HG02759 (cell line): ENCODE measurements around the gene BMPER.

Source experiments
- ATAC-seq: cut with Tn5 transposase; IDR thresholded peaks from one replicate; pipeline ENCODE4 v1.9.1; 2021; ENCODE audit warnings: mild to moderate bottlenecking, moderate library complexity; ENCODE audit not compliant: unreplicated experiment

Gene BMPER

DNA sequence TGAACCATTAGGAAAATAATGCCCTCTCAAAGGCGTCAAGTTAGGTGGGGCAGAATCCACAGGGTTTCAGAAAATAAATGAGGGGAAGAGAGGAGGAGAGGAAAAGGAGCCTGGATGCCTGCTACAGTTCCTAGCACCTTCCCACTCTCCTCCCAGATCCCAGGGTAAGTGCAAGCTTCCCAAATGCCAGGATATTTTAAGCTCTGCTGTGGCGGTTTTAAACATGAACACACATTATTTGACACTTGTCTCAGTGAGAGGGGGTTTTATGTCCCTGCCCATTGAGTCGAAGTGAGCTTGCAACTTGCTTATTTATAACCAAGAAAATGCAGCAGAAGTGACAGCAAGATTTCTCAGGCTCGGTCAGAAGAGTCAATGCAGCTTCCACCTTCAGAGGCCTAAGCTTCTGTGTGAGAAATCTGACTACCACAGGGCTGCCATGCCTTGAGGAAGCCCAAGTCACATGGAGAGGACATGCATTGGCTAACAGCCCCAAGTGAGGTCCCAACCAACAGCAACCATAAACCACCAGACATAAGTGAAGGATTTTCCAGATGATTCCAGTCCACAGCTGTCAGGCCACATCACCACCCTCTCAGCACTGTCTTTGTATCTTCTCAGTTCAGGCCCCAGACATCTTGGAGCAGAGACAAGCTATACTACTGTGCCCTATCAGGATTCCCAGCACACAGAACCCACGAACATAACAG is 17.9 kb upstream of the BMPER start:
- ATAC-seq = no peak

DNA sequence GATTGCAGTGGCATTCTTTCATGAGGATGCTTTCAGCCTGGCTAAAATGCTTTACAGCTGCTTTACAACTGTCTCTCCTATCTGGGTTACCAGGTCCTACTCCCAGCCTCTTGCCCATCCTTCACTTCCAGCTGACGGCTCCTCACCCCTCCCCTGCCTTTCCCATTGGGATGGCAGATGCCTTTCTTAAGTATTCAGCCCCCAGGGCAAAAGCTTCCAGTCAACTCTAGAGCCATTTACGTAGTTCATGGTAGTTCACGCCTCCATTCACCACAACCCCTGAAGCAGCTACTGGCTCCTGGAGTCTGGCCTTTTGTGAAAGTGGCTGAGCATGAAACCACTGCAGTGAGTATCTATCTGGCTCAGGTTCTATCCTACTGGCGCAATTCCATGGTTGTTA is 17.2 kb upstream of the BMPER start:
- ATAC-seq = no peak

DNA sequence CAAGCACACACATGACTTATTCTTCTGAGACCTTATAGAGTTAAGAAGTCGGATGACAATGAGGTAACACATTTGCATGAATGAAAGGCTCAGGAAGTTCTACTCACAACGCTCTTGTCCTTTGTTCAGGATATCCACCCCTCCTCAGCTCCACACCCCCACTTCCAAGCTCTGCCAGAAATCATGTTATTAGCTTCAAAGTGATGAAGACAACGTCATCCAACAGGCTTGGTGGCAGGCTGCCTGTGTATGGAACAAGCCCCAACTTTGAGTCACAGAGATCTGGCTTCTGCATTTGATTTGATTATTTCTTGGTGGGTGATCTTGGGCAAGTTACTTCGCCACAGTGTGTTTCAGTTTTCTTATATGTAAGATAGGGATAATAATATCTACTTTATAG is 12.4 kb upstream of the BMPER start:
- ATAC-seq = no peak

DNA sequence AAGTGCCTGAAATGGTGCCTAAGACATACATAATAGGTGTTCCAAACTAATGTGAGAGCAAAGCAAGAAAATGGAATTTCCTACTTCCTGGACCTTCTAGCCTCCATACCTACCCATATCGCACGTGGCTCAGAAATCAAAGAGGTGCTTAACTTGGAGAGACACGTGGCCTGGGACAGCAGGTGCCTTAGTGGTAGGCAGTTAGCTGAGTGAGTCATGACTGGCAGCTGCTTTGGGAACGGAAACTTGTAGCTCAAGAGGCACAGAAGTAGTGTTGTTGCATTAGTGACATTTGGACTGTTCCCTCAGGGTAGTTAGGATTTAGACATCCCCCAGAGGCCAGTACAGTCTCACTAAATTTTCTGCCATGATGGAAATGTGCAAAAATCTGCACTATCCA is 12.0 kb upstream of the BMPER start:
- no peak for ATAC-seq

DNA sequence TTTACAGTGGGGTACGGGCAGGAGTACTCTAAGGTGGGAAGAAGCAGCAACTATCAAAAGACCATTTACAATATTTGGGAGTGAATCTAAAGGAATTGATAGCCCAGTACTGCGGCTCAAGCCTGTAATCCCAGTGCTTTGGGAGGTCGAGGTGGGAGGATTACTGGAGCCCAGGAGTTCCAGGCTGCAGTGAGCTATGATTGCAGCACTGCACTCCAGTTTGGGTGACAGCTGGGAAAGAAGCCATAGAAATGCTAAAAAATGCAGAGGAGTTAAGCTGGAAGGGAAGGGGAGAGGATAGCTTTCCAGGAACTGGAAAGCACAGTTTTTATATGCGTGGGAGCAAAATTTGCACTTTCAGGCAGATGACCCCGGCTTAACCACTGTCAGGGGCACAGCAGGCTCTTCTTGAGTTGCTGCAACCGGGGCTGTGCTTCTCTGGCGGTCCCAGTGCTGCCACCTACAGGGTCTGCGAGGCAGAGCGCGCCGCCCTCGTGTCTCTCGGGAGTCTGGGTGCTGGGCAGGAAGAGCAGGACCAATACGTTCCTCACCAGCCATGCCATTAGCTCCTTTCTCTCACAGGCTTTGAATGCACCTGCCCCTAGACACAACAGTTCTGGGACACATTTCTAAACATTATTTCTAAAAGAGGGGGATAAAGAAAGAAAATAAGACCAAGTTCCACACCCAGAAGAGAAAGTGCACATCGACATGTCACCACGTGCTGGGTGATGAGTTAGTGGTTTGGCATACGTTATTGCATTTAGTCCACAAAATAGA is 10.1 kb upstream of the BMPER start:
- ATAC-seq = peak; percentile 100

DNA sequence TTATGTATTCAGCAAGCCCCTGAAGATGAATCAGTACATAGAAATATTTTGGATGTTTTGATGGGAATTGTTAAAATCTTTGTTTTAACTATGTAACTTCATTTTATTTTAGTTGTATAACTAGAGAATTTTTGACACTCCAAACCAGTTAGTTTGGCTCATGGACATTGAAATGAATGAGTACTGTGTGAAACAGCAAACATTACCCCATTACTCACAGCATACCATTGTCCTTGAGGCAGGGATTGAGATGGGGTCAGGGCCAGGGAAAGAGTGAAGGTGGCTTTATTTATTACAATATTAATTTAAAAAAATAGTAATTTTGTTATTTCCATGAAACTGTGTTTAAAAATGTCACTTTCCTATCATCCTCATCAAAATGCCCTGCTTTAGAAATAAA is 4.8 kb upstream of the BMPER start:
- ATAC-seq = no peak

DNA sequence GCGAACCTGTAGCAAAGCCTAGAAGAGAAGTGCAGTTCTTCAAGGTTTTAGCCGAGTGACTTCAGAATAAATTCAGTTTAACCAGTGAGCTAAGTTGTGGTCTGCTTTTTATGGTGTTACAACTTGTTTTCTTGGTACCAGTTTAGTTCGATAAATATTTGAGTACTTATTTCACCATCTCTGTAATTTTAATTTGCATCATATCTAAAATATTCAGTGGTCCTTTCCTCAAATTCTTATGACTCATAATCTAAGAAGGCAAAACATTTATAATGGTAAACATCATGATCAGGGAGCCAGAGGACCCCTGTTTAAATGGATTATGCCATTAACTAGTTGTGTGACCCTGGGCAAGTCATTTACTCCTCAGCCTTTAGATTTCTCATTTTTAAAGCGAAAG is 4.1 kb upstream of the BMPER start:
- ATAC-seq = no peak

DNA sequence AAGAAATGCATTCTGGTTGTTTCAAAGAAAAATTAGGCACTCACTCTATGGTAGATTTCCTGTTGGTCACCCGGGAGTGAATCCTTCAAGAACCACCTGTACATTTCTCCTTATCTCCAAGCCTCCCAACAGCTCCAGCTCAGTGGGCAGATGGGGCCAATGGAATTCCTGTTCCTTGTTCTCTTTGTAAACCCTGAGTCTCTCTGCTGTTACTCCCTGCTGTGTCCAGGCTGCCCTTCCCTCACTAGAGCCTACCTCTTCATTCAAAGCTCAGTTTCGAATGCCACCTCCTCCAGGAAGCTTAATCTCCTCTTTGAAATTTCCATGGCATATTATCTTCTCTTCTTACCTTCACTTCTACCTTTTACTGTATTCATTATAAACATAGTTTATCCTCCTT is 3.5 kb upstream of the BMPER start:
- no peak for ATAC-seq

DNA sequence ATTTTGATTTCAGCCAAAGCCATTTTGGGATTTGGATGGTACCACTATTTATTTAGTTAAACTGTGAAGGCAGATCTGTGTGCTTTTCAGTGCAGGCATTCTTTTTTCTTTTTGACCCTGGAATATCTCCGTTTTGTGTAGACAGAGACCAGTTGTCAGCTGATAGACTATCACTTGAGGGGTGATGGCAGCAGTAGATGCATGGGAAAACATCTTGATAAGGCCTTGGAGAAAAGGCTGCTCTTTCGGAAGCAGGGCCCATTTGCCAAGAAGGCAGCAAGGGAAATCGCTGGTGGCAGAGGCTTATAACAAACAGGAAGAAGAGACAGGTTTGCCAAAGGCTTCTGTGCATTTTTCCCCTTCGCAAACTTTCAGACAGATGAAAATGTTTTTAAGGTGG is 2.6 kb upstream of the BMPER start:
- ATAC-seq = no peak

DNA sequence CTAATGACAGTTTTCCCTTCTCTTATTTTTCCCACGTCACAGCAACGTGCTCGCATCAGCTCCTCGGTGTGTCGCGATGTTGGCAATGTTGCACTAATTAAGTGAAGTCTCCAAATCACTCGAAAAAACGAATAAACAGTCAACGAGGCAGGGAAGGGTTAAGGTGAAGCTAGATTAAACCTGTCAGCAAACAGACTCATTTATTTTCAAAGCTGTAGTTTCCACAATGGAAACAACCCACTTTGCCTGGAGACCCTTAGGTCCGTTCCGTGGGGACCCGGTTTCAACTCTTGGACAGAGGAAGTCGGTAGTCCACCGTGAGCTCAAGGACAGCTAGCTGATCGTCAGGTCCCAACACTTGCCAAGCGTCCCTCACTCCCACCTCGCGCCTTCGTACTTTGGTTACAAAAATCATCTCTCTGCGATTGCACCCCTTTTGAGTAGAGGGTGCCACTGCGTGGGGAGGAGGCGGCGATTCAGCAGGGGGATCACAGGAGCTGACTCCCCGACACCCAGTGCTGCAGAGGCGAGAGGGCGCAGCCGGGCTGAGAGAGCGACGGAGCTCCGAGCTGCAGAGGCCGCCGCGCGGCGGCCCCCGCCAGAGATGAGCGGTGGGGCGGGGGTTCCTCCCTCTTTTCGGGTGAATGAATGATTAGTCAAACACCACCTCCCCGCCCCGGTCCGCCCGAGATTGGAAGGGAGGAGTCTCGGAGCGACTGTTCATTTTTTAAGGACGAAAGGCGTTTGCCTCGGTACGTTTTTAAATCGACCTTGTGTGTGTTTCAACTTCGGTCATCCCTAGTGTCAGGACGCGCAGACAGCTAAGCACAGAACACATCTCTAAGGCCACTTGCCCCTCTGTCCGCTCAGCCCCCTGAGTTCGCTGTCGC is 1.3 kb upstream of the BMPER start:
- peak; percentile 41 for ATAC-seq

DNA sequence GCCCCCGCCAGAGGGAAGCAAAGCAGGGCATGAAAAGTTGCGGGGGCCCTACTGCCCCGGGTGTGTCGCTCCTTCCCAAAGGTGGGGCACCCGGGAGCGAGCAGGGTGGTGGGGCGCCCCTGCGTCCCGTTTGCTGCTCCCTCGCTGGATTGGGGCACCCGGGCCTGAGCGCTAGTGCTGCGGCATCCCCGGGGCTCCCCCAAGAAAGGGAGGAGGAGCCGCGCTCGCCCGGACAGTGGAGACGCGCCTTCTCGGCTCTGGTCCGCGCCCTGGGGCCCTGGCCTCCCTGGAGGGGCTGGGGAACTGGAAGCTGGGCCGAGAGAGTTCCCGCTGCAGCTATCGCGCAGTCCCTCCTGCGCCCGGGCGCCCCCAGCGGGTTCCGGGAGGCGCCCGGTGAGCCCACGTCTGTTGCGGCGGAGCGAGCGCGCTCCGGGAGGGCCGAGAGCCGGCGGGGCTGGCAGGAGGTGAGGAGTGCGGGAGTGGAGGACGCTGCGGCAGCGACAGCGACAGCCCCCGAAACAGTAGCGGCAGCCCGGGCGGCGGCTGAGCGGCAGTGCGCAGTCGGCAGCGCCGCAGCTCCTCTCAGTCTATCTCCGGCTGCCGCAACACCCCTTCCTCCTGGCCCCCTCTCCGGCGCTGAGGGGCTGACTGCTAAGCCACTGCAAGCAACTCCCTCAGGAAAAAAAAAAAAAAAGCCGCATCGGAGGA is 504 bp upstream of the BMPER start:
- ATAC-seq = peak; percentile 63

DNA sequence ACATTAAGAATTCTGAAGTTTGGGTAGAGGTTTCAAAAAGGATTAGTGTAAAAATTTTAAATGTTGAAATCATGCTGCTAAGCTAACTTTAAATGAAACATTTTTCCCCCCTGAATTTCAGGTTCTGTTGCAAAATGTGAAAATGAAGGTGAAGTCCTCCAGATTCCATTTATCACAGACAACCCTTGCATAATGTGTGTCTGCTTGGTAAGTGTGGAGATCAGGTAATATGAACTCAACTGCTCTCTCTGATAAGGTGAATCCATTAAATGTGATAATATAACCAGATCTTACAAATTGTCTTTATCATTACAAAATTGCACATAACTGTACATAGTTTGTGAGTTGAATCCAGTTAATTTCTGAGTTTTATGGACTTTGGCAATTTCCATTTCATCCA is 1.4 kb downstream of the BMPER start:
- no peak for ATAC-seq

DNA sequence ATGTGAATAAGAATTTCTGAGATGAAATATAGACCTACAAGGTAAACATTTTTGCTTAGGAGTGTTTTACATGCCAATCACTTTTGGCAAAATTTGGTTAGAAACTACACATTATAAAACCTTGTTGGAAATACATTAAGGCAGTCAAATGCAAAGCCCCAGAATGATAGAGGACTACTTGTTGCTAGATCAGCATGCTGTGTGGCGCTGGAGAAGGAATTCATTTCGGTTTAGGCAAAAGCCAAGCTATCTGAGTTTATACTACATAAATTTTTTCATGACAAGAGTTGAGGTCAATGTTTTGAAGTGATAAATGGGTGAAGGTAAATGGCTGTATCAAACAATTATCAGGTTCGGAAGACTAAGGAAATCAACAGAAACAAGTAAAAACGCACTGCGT is 2.3 kb downstream of the BMPER start:
- no peak for ATAC-seq

DNA sequence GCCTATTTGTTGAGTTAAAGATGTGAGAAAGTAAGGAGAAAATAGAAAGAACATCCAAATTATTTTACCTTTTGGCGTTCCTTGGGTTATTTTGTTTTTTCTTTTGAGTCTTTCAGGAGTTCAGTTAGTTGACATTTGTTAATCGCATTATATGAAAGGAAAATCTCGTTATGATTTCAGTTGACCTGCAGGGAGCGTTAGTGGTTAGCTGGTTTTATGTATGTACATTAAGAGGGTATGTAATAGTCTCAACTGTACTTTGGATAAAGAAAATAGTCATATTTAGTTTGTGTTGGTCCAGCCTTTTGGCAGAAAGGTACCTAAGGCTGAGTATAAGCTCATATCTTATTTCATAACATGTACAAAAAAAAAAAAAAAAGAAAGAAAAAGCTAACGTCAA is 4.0 kb downstream of the BMPER start:
- ATAC-seq = no peak

DNA sequence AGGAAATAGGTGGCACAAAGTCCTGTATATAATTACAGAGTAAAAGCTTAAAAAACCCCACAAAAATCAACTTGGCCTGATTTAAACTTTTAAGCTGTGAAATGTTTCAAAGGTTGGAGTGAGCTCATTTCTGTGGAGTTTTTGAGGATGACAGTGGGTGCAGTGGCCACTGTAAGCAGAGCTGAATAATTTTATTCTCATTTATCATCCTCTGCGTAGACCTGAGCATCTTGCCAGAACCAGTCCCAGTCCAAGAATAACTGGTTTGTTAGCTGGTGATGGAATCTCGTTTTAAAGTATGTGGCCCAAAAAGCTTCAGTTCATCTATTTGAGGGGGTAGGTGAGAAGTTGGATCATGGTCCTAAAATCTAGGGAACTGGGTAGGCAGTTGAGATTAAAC is 4.4 kb downstream of the BMPER start:
- no peak for ATAC-seq

DNA sequence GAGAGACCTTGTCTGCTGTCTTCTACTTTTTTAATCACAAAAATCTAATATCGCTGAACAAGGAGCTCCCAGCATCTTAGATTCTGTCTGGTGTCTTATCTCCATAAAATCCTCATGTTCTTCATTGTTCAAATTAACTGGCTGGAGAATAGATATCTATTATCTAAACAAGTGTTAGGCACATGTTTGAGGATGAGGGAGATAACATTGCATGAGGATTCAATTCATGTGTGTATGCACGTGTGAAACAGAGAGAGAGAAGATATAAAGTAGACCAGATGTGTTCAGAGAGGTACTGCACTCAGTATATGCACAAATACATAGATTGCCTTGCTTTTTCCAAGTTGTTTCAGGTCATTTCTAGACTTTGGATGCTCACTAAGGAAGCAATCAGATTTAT is 5.4 kb downstream of the BMPER start:
- ATAC-seq = no peak

DNA sequence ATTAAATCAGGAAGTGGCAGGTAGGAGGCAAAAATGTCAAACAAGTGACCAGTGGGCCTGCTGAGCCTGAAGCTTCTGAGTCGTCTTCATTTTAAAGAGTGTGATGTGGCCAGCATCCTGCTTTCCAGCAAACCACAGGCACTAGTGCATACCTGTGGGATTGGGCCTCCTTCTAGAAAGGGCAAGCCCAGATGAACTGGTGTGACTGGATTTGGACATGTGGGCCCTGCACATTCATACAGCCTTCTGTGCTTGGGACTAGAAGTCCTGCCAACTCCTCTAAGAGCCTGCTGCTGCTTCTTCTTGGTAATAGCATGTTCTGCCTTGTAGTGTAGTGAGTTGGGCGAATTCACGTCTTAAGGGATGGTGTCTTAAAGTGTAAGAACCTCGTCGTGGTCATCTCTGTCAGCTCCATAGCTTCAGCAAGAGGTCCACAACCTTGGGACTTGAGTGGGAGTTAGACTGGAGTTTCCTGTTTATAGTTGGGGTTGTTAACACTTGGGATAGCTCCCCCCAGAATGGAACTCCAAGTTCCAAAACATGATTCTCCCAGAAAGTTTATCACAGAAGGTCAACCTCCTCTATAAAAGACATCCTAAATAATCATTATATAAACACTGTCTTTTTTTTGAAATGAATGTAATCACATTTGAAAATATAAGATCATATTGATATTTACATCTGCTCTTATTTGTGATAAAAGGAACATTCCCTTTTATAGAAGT is 11.2 kb downstream of the BMPER start:
- ATAC-seq = no peak

DNA sequence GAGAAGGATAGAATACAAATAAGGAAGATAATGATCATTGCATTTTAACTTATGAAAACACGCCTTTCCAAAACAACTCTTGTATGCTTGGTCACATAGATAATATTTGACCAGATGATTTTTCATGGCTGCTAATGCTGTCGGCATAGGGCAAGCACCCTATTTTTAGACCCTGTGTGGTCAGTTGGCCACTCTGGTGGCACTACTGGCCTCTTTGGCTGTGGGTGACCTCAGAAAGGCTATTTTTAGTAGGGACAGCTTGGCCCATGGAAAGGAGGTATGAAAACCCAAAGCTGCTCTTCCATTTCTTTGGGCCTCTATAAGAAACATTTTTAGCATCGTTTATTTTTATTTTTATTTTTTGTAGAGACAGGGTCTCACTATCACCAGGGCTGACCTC is 12.3 kb downstream of the BMPER start:
- ATAC-seq = no peak

DNA sequence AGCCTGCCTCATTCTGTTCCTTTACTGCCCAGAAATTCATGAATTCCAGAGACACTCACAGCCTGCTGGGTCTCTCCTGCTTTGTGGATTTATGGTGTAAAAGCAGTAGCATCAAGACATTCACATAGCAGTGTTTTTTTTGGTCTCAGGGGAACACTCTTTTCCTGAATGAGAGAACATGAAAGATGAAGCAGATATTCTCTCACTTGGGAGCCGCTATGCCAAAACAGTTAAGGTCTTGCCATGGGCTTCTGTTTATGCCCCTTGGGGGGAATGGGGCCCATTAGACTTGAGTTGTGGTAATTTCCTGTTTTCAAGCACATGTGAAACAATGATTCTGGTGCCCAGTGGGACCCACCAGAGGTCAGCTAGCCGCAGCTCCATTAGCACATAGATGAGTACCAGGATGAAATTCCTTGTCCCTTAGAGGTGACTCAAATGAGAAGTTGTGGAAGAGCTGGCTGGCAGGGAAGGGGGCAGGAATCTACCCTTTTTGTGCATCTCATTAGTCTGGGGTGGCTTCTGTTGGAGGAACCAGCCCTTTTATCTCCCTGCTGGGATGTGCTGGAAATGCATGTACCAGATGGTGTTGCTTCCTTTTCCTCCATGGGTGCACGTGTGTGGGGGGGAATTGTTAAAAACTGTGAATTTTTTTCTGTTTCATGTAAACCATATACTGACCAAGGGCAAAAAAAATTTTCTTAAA is 13.3 kb downstream of the BMPER start:
- ATAC-seq = no peak

DNA sequence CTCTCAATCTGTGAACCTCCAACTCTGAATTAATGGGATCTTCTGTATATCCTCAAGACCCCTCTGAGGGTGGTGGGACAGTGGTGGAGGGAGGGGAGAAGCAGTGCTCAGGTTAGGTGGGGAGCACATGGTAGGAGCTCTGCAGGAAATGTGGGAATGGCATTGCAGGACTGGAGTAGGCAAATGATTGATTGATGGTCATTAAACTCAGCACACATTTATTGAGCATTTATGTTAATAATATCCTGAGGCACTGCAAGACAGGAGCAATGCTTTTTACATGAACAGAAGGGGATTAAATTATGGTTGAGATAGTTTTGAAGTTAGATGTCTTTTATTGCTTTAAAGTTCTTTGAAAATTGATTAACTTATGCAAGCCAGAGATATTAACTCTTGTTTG is 14.1 kb downstream of the BMPER start:
- ATAC-seq = no peak
